ENCODE data around the gene BLOC1S1.

DNA sequence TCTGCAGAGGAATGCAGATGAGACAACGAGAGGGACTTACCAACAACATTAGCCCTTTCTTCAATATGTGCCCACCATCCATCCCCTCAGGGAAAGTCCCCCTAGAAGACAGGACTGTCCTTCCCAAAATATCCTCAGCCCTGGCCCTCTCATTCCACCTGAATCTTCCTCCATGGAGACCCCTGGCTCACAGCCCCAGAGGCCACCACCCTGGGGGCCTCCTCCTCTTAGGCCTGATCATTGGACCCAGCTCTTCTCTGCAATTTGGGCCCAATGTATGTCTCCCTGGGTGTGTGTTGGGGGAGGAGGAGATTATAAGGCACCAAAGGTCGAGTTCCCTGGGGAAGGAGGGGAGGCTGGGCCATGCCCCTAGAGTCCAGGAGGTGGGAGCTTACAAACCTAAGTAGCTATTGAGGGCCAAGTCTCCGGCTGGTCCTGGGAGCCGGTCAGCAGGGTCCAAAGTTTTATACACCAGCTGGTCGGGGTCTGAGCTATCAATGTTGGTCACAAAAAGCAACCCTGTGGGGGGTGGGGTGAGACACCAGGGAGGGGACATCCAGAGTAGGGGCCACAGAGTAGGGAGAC is 16.3 kb upstream of the BLOC1S1 start:
- TF ChIP-seq POLR2A (IDR thresholded peaks at IDR 0.05; ENCODE audit: low read length) (no peak), GATA1 (IDR thresholded peaks at IDR 0.05; ENCODE audit: low read depth, low read length) (no peak)
